GM20431 (cell line): Measurements from ENCODE around the gene RNF121.

Source experiments
- in situ Hi-C: fragments of 300-500 bp; cut with MseI, MboI; formaldehyde crosslinking; loops from one replicate; pipeline ENCODE4 v1.15.0; 2020; ENCODE audit warnings: low sequenced_read_pairs; ENCODE audit not compliant: unreplicated experiment

RNF121 gene

GRCh38 chr11:71933141-71933933, 4.5 kb downstream of the RNF121 start:
- in situ Hi-C loops = no loop called here

DNA sequence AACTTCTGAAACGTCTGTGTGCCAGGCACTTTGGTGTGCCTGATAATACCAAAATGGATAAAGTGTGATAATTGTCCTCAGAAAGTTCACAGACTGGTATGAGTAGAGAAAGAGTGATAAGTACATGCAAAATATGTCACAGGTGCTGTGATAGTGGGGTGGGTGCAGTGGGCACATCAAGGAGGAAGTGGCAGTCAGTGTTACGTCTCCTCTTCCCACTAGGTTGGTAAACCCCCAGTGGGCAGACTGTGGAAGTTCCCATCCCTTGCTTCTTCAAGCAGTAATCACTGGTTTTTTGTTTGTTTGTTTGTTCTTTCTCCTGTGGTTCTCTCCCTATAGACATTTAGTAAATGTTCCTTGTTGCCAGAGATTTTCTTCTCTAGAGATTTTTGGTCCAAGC, 5.4 kb downstream of the RNF121 start:
- in situ Hi-C loops = no loop called here

DNA sequence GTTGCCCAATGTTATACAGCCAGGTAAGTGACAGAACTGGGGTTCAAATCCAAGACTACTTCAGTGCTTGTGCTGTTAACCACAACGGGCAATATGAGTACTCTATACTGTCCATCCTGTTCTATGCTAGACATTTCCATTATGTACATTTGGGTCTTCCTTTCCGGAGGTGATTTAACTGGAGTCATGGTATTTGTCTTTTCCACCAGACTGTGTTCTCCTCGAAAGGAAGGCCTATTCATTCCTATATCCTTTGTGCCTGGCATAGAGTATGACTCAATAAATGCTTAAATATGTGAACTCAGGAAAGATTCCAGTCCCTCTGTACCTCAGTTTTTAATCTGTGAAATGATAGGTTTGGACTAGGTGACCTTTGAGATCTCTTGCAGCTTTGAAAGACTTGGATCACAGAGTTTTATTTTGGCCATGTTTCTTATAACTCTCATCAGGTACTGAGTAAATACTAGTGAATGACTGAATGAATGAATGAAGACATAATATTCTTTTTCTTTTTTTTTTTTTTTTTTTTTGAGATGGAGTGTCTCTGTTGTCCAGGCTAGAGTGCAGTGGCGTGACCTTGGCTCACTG, 6.6 kb downstream of the RNF121 start:
- in situ Hi-C loops = no loop called here

- in situ Hi-C loops = no loop called here
Measured at GRCh38 chr11:71936825-71937224, 8.0 kb downstream of the RNF121 start.

- in situ Hi-C loops = no loop called here
Measured at GRCh38 chr11:71937826-71938225, 9.0 kb downstream of the RNF121 start.

DNA sequence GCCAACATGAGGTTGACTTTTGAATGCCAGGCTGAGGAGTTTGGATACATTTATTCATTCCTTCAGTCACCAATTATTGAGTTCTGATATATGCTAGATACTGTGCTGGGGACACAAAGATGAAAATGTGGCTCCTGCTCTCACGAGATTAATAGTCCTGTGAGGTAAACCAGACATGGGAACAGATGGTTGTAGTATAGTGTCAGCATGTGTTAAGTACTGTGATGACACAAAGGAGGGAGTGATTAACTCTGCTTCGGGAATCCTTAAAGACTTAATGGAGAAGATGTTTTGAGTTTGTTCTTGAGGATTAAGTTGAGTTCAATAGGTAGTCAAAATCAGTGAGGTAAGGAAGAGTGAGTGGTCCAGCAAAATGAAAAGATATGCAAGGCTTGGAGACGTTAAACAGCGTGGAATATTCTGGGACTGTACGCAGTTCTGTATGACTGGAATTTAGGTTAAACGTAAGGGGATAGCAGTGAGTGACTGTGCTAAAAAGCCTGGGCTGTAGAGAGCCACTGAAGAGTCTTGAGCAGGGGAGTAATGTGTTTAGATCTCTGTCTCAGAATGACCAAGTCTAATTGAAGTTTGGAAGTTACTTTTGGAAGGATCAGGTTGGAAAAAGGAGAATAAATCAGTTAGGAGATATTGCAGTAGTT, 11.8 kb downstream of the RNF121 start:
- in situ Hi-C loops = no loop called here

DNA sequence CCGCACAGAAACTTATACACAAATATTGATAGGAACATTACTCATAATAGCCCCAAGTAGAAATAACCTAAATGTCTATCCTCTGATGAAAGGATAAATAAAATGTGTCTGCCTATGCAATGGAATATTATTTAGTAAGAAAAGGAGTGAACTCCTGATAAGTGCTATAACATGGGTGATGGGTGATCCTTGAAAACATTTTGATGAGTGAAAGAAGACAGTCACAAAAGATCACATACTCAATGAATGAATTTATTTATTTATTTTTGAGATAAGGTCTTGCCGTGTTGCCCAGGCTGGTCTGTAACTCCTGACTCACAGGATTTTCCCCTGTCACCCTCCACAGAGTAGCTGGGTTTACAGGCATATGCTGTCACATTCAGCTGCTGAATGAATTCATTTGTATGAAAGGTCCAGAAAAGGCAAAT, 17.3 kb downstream of the RNF121 start:
- in situ Hi-C loops = no loop called here

- in situ Hi-C loops = no loop called here
Measured at GRCh38 chr11:71947498-71947897, 18.7 kb downstream of the RNF121 start.

- in situ Hi-C loops = no loop called here
Measured at GRCh38 chr11:71948314-71949027, 19.6 kb downstream of the RNF121 start.

DNA sequence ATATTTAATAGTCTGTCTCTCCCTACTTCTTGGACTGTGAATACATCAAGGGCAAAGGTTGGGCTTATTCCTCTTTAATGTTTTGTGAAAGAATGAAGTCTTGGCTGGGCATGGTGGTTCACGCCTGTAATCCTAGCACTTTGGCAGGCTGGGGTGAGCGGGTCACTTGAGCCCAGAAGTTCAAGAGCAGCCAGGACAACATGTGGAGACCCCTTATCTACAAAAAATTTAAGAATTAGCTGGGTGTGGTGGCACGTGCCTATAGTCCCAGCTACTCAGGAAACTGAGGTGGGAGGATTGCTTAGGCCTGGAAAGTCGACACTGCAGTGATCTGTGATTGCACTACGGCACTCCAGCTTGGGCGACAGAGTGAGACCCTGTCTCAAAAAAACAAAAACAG, 20.2 kb downstream of the RNF121 start:
- in situ Hi-C loops = no loop called here

DNA sequence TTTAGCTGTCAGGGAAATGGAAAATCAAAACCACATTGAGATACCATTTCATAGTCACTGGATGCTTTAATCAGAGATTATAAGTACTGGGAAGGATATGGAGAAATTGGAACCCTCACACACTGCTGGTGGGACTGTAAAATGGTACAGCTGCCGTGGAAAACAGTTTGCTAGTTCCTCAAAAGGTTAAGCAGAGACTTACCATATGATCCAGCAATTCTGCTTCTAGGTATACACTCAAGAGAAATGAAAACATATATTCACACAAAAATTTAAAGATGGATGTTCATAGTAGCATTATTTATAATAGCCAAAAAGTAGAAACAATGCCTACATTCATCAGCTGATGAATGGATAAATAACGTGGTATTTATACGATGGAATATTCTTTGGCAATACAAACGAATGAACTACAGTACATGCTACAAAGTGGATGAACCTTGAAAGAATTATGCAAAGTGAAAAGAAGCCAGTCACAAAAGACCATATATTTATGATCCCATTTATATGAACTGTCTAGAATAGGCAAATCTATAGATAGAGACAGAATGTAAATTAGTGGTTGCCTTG, 23.0 kb downstream of the RNF121 start:
- in situ Hi-C loops = no loop called here

DNA sequence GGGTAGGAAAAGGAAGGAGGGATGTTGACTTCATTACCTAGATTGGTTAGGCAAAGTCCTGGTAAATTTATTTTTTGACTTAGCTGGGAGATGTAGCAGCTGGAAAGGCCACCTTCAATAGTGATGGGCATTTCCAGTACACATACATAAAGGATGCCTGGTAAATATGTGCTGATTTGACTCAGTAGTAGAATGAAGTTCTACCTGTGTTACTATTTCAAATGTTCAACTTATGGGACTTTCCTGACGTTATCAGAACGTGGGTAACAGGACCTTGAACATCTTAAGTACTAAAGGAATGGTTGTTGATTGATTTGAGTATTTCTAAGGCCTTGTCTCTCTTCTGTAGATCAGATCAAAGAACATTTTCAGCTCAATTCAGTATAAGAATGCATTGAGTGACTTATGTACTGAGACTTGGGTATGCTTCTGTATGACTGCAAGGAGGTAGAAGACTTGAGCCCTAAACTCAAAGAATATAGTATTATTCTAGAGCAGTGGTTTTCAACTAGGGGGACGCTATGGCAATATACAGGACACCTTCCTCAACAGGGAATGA, 27.1 kb downstream of the RNF121 start:
- in situ Hi-C loops = no loop called here

DNA sequence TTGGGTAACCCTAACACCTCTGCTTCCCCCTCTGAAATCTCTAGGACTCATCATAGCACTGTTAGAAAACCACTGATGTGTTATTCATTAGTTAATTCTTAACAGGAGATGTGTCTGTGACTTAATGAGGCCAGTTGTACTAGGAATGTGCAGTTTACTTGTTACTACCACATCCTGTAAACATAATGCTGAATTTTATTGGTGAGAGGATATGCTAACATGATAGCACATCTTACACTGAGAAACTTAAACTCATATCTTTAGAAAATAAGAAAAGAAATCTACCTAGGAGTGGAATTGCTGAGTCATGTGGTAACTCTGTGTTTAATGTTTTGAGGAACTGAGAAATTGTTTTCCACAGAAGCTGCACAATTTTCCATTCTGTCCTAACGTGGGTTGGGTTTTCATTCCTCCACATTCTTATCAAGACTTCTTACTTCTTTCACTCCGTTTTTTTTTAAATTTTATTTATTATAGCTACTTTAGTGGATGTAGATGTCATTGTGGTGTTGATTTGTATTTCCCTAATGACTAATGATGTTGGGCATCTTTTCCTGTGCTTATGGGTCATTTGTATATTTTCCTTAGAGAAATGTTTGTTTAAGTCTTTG, 33.7 kb downstream of the RNF121 start:
- in situ Hi-C loops = no loop called here

DNA sequence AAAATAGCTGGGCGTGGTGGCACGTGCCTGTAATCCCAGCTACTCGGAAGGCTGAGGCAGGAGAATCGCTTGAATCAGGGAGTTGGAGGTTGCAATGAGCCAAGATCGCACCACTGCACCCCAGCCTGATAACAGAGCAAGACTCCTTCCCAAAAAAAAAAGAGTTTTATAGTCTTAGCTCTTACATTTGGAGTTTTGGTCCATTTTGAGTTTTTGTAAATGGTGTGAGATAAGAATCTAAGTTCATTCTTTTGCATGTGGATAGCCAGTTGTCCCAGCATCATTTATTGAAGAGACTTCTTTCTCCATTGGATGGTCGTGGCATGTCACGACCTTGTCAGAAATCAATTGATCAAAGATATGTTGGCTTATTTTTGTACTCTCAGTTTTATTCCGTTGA, 34.6 kb downstream of the RNF121 start:
- in situ Hi-C loops = no loop called here

- in situ Hi-C loops = no loop called here
Measured at GRCh38 chr11:71964641-71965040, 35.8 kb downstream of the RNF121 start.

DNA sequence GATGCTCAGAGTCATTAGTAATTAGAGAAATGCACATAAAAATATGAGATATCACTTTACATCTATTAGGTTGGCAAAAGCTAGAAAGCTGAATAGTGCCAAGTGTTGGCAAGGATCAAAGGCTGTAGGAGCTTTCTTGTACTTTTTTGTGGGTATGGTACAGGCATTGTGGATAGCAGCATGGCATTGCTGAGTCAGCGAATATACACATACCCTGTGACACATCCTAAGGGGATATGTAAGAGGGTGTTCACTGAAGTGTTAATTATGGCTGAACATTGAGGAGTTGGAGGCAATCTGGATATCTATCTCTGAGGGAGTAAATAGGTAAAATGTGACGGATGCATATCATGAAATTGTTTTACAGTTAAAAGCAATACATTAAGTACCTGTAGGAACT, 42.8 kb downstream of the RNF121 start:
- in situ Hi-C loops = no loop called here

- in situ Hi-C loops = no loop called here
Measured at GRCh38 chr11:71976551-71976950, 47.7 kb downstream of the RNF121 start.

DNA sequence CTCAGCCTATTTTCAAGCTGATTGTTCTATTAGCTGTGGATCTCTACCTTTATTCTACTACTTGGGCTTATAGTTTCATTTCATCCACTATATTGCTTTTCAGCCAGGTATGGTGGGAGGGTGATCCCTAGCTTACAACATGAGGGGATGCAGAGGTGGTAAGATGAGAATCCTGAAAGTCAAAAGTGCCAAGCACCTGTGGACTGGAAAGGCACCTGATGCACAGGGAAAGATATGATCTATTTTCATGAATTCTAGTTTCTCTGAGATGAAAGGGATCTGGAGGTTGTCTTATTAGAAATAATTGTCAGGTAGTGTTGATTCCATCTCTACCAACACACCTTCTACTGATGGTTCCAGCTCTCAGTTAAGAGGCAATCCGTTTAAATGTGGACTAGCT, 48.2 kb downstream of the RNF121 start:
- in situ Hi-C loops = no loop called here

- in situ Hi-C loops = no loop called here
Measured at GRCh38 chr11:71977743-71978418, 49.0 kb downstream of the RNF121 start.
